Measurements from ENCODE around the gene NFIA. TPM values are rescaled to one million over a fixed set of nuclear protein-coding genes. Genes with fewer than 3 reads are reported as not detected.

Gene NFIA
- total RNA-seq, 4 donors from 2014 or later, result 68.2 to 172 (median 101) TPM

DNA sequence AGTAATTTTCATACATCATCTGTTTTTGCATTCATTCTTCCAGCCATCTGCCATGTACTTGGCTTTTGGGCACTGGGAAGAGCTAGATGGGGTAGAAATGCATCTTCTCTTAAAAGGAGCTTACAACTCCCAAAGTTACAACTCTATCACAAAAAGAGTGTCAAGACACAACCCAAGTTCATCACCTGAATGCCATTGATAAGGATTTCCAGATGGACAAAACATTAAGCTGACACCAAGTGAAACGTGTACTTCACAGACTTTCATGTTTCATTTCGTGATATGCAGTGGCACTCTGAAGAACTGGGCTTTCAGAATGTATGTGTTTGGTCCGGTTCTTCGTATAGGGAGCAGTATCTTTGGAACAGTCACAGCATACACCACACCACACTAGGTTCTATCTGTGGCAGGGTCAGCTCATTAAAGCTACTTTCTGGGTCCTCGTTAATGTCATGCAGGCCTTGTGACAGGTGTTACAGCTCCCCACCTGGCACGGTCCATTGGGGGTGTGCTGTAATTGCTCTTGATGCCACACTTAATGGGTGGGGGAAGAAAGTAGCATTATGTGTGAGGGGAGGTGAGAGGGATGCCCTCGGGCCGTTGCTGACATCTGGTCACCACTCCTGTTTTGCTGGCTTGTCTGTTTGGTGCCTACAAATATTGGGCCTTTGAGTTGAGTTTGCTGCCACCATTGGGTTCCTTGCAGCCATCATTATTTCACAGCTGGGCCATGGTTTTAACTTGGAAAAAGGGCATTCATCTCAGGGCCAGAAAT is 164.9 kb downstream of the NFIA start:
- TF ChIP-seq, protein P1, sequence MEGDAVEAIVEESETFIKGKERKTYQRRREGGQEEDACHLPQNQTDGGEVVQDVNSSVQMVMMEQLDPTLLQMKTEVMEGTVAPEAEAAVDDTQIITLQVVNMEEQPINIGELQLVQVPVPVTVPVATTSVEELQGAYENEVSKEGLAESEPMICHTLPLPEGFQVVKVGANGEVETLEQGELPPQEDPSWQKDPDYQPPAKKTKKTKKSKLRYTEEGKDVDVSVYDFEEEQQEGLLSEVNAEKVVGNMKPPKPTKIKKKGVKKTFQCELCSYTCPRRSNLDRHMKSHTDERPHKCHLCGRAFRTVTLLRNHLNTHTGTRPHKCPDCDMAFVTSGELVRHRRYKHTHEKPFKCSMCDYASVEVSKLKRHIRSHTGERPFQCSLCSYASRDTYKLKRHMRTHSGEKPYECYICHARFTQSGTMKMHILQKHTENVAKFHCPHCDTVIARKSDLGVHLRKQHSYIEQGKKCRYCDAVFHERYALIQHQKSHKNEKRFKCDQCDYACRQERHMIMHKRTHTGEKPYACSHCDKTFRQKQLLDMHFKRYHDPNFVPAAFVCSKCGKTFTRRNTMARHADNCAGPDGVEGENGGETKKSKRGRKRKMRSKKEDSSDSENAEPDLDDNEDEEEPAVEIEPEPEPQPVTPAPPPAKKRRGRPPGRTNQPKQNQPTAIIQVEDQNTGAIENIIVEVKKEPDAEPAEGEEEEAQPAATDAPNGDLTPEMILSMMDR (IDR thresholded peaks at IDR 0.05; ENCODE audit: low read depth), result no peak

DNA sequence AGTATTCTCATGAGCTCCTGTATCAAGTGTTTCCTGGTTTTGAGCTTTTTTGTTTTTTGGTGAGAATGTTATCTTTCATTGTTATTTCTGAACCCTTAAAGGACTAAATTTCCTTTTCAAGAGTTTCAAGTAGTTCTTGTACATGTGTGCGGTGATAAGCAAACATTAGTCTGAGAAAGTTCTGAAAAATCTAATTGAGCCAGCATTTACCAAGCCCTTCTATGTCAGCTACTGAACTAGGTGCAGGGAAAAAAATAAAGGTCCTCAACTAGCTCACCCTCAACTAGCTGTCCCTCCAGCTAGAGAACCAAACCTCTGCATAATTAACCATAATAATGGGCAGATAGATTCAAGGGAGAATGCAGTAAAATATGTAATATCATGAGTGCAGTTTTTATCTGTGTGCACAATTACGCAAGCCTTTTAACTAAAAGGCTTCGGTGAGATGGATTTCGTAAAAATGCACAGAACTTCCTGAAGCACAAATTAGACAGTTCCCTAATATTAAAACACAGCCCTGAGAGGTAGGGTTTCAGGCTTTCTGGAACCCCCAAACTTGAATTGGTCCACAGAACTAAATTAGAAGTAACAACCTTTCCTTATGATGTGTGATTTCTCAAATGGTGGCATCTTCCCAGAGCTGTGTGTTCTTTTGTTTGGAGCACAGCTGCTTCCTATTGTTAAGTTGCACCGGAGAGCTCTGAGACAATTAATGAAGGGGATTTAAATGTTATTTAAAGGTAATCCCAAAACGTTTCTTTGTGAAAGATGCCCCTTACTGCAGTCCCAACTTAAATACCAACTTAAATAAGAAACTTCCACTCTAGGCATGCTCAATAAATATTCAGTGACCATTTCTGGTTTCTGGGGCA is 165.8 kb downstream of the NFIA start:
- TF ChIP-seq, protein P1 (IDR thresholded peaks at IDR 0.05; ENCODE audit: low read depth), result no peak

DNA sequence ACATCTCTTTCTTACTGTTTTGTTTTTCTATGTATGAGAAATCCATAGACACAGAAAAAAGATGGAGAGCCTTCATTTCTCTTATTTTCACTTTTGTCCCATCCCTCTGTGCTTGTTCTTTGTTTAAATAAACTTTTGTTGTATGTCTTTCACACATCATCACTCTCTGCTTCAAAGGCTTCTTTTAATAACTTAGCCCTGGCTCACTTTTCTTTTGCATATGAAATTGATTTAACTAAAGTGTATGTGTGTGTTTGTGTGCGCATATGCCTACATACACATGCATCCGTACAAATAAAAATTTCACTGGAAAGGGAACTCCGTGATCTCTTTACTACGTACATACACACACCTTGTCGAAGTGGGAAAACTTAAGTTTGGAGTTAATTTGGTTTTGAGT is 168.6 kb downstream of the NFIA start:
- TF ChIP-seq, protein P1 (IDR thresholded peaks at IDR 0.05; ENCODE audit: low read depth), result no peak

DNA sequence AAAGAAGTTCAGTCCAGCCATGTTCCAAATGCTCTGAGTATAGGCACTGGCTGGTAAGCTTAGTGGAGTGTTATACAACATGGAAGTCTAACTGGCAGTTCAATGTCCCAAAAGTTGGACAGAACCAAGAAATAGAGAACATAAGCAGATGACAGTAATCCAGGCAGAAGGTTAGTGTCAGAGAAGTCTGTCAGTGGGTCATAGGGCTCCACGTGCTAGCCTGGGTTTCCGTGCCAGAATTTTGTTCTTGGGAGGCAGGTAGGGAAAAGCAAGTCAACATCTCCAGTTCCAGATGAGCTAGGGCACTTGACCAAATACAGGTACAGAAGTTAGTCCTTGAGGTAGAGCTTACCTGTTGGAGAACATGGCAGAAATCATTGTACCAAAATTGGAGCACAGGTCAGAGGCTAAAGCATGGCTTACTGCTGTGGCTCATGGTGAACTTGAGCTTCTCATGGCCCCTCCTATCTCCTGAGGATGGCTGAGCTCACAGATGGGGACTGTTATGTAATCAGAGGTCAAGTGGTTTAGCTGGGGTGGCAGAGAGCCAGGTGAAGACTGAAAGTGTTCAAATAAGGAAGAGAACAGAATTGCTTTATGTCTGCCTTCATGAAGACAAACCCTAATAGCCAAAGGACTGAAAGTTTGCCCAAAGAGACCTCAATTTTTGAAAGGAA is 170.8 kb downstream of the NFIA start:
- TF ChIP-seq, protein P1 (IDR thresholded peaks at IDR 0.05; ENCODE audit: low read depth), result no peak

DNA sequence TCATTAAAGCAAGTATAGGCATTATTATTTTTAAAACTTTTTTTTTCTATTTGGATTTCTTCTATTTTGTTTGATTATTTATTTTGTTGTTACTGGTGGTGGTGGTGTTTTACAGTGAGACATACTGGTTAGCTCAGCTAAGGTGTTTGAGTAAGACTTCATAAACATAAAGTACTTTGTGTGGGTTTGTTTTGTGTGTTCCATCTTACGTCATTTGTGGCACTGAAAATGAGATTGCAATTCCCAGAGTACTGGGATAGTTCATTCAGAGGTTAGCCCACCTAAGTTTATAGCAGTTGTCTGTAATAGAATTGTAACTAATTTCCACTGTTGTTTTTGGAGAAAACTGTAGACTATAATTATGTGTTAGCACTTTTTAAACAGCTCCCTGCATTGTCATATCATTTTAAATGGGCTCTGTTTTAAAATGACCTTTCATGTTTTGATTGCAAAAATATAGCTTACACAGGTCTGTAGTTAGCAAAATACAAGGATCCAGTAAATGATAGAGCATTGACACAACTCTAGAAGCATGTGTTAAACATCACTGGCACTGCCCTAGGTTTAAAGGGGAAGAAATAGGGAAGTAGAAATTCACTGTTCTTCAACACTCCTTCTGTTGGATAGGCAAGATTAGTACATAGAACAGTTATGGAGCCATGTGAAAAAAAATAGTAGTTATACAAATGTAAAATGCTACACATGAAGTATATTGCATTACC is 171.7 kb downstream of the NFIA start:
- TF ChIP-seq, protein P1 (IDR thresholded peaks at IDR 0.05; ENCODE audit: low read depth), result no peak

DNA sequence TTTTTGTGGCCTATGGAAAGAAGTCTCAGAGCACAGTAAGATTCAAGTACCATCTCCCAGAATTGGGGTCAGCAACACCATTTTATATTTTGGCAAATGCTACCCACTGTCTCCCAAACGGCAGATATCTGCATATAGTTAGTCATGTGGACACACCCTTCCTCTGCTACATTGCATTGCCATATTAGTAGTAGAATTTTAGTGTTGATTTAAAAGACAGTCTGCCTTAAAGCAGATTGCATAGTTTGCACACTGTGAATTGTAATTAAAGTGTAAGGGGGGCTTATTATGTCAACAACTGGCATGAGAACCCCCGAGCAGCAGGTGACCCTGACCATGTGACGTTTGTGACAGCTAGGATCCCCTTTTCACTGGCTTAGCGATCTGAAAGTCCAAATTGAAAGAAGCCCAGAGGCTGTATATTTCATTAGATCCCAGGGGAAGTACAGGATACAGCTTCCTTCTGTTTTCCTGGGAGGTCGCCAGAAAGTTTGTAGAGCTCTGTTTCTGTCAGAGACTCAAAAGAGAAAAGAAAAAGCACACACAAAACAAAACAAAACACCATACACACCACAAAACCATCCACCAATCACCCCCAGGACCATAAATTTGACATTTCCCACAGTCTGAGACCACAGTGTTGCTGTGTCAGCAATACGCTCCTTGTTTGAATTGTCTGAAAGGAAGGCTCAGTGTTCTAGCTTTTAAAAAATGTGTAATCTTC is 172.4 kb downstream of the NFIA start:
- TF ChIP-seq, protein P1 (IDR thresholded peaks at IDR 0.05; ENCODE audit: low read depth), result no peak

Measured in subcutaneous adipose tissue (tissue), 4 donors.